IPS-20b (cell line): ENCODE data around the gene SGSM2.

ENCODE experiments used
- H3K27ac ChIP-seq: one replicate; pipeline ENCODE4 v1.5.1; 2013; ENCODE audit warnings: low read length
- H3K27me3 ChIP-seq: 2 replicates; pipeline ENCODE4 v1.6.1; 2013; ENCODE audit warnings: mild to moderate bottlenecking, low read length, inconsistent platforms; ENCODE audit not compliant: insufficient read depth
- H3K36me3 ChIP-seq: 2 replicates; pipeline ENCODE4 v1.6.1; 2013; ENCODE audit warnings: low read depth, mild to moderate bottlenecking, inconsistent platforms, low read length, moderate library complexity; ENCODE audit not compliant: insufficient read depth
- H3K4me1 ChIP-seq: 2 replicates; pipeline ENCODE4 v1.6.1; 2013; ENCODE audit warnings: mild to moderate bottlenecking, control low read depth, inconsistent platforms, low read length, moderate library complexity; ENCODE audit not compliant: insufficient read depth
- H3K4me3 ChIP-seq: 2 replicates; pipeline ENCODE4 v1.5.1; 2013; ENCODE audit warnings: mild to moderate bottlenecking, low read length, inconsistent platforms
- H3K9ac ChIP-seq: 2 replicates; pipeline ENCODE4 v1.6.1; 2013; ENCODE audit warnings: low read depth, mild to moderate bottlenecking, inconsistent platforms, low read length, moderate library complexity
- H3K9me3 ChIP-seq: 2 replicates; pipeline ENCODE4 v1.6.1; 2013; ENCODE audit warnings: mild to moderate bottlenecking, low read depth, low read length, inconsistent platforms; ENCODE audit not compliant: insufficient read depth

The SGSM2 gene, protein sequence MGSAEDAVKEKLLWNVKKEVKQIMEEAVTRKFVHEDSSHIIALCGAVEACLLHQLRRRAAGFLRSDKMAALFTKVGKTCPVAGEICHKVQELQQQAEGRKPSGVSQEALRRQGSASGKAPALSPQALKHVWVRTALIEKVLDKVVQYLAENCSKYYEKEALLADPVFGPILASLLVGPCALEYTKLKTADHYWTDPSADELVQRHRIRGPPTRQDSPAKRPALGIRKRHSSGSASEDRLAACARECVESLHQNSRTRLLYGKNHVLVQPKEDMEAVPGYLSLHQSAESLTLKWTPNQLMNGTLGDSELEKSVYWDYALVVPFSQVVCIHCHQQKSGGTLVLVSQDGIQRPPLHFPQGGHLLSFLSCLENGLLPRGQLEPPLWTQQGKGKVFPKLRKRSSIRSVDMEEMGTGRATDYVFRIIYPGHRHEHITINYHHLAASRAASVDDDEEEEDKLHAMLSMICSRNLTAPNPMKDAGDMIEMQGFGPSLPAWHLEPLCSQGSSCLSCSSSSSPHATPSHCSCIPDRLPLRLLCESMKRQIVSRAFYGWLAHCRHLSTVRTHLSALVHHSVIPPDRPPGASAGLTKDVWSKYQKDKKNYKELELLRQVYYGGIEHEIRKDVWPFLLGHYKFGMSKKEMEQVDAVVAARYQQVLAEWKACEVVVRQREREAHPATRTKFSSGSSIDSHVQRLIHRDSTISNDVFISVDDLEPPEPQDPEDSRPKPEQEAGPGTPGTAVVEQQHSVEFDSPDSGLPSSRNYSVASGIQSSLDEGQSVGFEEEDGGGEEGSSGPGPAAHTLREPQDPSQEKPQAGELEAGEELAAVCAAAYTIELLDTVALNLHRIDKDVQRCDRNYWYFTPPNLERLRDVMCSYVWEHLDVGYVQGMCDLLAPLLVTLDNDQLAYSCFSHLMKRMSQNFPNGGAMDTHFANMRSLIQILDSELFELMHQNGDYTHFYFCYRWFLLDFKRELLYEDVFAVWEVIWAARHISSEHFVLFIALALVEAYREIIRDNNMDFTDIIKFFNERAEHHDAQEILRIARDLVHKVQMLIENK

DNA sequence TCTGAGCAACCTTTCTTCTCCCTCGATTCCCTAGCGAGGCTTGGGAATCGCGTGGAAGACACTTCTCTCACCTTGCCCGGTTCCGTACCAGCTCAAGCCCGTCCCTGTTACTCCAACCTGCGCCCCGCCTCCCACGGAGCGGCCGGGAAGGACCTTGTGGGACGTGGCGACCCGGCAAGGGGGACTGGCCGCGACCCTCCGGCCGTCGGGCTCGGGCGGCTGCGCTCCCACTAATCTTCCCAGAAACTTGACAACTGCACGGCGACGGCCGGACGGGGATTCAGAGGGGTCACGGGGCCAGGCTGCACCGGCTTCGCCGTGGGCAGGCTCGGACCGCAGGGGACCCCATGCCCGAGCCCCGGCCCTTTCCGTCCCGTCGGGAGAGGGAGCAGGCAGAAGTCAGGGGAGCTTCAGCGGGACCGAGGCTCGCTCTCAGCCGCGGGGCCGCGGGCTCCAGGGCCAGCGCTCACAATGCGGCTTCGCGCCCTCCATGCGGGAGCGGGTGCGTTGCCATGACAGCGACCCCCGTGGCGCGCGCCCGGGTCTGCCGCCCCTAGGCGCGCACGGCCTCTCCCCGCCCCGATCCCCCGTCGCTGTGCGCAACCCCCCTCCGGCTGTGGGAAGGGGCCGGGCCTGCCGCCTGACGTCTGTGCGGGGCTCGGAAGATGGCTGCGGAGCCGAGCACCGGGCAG is at the start of gene SGSM2:
TSS of gene SGSM2 (plus strand) at position 650 of the 692 bp plus-strand sequence. CDS start 188 bp downstream, outside the sequence.
- H3K27me3 ChIP-seq, result no peaks in the 10 kb centered on the region
- no peaks in the 10 kb centered on the region for H3K9me3 ChIP-seq
- H3K27ac ChIP-seq, result peak within 1 kb of the TSS; percentile 63
- H3K9ac ChIP-seq, result peak within 1 kb of the TSS; percentile 97; the same call in 1 of the 2 replicates
- H3K4me3 ChIP-seq, result peak within 1 kb of the TSS; percentile 95
- peaks cover 45% of the 10 kb centered on the region for H3K36me3 ChIP-seq
- H3K4me1 ChIP-seq, result peaks cover 22% of the 10 kb centered on the region

- H3K9me3 ChIP-seq, result no peaks in the 10 kb centered on the region
- no peaks in the 10 kb centered on the region for H3K27me3 ChIP-seq
- H3K36me3 ChIP-seq, result peaks cover 72% of the 10 kb centered on the region
- H3K9ac ChIP-seq, result no peak overlapping the region
- no peaks in the 10 kb centered on the region for H3K4me1 ChIP-seq
- H3K4me3 ChIP-seq, result no peak overlapping the region
- no peak overlapping the region for H3K27ac ChIP-seq
These were observed 47.3 kb upstream of the SGSM2 start for GRCh38 chr17:2289878-2290478.

- Histone ChIP-seq H3K4me1 (no peaks in the 10 kb centered on the region), H3K9ac (no peak overlapping the region), H3K4me3 (no peak overlapping the region), H3K27ac (no peak overlapping the region), H3K36me3 (peaks cover 78% of the 10 kb centered on the region), H3K9me3 (no peaks in the 10 kb centered on the region), H3K27me3 (no peaks in the 10 kb centered on the region)
These were observed 45.2 kb upstream of the SGSM2 start for GRCh38 chr17:2292100-2292499.

- H3K36me3 ChIP-seq, result peaks cover 91% of the 10 kb centered on the region
- H3K27me3 ChIP-seq, result no peaks in the 10 kb centered on the region
These were observed 41.7 kb upstream of the SGSM2 start for GRCh38 chr17:2295575-2295974.

DNA sequence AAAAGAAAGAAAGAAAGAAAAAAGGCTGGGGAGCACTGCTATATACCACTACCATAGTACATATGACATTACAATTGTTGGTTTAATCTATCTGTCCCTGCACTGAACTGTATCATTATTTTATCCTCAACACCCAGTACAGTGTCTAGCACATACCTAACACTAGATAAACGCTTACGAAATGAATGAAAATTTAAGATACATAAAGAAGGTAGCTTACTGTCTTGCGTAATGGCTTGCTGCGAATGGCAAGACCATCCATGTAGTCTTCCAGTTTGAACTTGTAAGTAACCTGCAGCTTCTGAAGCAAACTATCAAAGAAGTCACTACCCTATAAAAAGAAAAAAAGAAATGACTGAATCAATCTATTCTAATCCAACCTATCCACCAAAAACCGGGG is 40.3 kb upstream of the SGSM2 start:
- no peak overlapping the region for H3K27ac ChIP-seq
- no peak overlapping the region for H3K9ac ChIP-seq
- no peaks in the 10 kb centered on the region for H3K9me3 ChIP-seq
- peaks cover 81% of the 10 kb centered on the region for H3K36me3 ChIP-seq
- no peaks in the 10 kb centered on the region for H3K4me1 ChIP-seq
- H3K4me3 ChIP-seq, result no peak overlapping the region
- no peaks in the 10 kb centered on the region for H3K27me3 ChIP-seq

More at GRCh38 chr17:2295575-2295974, 41.7 kb upstream of the SGSM2 start:
- Histone ChIP-seq H3K9ac (no peak overlapping the region), H3K4me3 (no peak overlapping the region), H3K9me3 (no peaks in the 10 kb centered on the region), H3K4me1 (no peaks in the 10 kb centered on the region), H3K27ac (no peak overlapping the region)

DNA sequence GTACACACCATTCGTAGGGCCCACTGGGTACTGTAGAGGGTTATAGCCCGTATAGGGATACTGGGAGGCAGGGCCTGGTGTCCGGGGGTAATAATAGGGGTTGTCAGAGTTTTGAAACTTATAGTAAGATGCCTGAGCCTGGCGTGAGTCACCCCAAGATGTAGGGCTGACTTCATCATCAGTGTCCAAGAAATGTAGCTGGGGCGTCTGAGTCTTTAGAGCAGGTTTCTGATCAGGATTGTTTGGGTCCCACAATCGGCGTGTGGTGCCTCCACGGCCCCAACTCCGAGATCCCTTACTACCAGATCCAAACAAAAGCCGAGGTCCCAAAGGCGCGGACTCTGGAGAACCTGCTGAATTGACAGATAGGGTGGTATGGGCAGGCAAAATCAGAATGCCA is 38.2 kb upstream of the SGSM2 start:
- Histone ChIP-seq H3K27me3 (no peaks in the 10 kb centered on the region), H3K27ac (no peak overlapping the region), H3K9me3 (no peaks in the 10 kb centered on the region), H3K9ac (no peak overlapping the region), H3K4me1 (no peaks in the 10 kb centered on the region; the same call in 1 of the 2 replicates), H3K4me3 (no peak overlapping the region), H3K36me3 (peaks cover 64% of the 10 kb centered on the region)

- no peaks in the 10 kb centered on the region for H3K9me3 ChIP-seq
- no peaks in the 10 kb centered on the region for H3K27me3 ChIP-seq
- H3K4me1 ChIP-seq, result no peaks in the 10 kb centered on the region; the same call in 1 of the 2 replicates
- H3K27ac ChIP-seq, result no peak overlapping the region
- H3K9ac ChIP-seq, result no peak overlapping the region
- no peak overlapping the region for H3K4me3 ChIP-seq
- peaks cover 57% of the 10 kb centered on the region for H3K36me3 ChIP-seq
These were observed 37.5 kb upstream of the SGSM2 start for GRCh38 chr17:2299756-2300155.

DNA sequence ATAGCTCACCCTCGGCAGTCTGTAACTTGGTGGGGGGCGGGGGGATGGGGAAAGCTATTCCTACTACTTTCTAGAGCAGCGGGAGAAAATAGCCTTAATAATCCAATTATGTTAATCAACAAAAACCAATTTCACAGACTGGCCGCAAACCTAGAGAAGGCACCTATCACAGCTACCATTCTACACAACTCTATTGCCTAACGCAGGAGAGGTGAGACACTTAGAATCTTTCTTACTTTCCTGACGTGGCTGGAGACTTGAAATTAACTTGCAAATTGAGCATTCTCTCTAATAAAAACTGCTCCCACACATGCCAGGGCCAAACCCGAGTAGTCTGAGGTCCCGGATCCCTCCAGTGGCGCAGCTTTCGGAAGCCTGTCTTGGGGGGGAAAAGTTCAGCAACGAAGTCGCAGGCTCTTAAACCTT is 34.5 kb upstream of the SGSM2 start:
- H3K4me1 ChIP-seq, result no peaks in the 10 kb centered on the region; the same call in 1 of the 2 replicates
- H3K9me3 ChIP-seq, result no peaks in the 10 kb centered on the region
- H3K4me3 ChIP-seq, result peak overlapping the region; percentile 89
- peaks cover 27% of the 10 kb centered on the region for H3K36me3 ChIP-seq
- no peak overlapping the region for H3K27ac ChIP-seq
- H3K9ac ChIP-seq, result peak overlapping the region; percentile 84
- H3K27me3 ChIP-seq, result no peaks in the 10 kb centered on the region

DNA sequence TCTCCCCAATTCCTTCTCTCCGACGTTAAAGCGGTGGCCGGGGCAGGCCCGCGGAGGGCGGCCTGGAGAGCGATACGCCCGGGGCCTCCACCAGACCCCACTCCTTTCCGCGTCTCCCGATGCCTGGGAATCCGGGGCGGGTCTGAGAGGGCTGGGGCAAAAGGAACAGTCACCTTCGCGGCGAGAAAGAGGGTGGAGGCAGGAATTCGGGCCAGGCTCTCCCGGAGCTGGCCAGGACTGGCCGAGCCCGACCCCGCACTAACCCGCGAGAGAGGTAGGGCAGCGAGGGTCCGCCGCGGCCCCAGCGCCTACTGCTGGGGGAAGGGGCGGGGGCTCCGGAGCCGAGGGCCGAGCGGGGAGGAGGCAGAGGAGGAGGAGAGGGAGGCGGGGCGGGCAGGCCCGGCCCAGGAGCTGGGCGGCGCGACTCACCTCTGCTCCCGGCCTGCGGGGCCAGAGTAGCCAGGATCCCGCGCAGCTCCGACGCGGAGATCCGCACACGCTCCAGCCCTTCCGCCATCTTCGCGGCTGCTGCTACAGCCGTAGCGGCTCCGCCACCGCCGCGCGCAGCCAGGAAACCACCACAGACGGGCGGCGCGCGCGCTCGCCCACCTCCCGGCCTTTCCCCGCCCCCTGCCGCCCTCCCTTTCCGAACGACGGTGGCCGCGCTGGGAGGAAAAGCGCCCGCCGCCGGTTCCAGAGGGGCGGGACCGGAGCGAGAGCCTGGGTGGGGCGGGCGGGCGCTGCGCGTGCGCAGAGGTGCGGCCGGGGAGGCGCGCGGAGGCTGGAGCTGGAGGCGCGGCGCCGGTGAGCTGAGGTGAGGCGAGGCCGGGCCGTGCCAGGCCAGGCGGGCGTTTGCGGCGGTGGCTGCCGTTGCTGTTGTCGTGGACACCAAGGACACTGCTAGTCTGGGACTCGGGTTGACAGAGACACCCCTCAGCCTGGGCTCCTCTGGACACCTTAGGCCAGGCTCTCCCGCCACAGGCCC is 33.8 kb upstream of the SGSM2 start, which contains the start of the genes SMG6 and SRR:
TSS of gene SMG6 (minus strand) at position 582 of the 985 bp plus-strand sequence. CDS start at position 517, 65 bp downstream.
TSS of gene SRR (plus strand) at position 747 of the 985 bp plus-strand sequence. CDS start 11,611 bp downstream, outside the sequence.
- Histone ChIP-seq H3K4me3 (peak within 1 kb of the TSS; percentile 89), H3K4me1 (no peaks in the 10 kb centered on the region; the same call in 1 of the 2 replicates), H3K36me3 (peaks cover 23% of the 10 kb centered on the region), H3K9me3 (no peaks in the 10 kb centered on the region), H3K27me3 (no peaks in the 10 kb centered on the region), H3K27ac (no peak within 1 kb of the TSS), H3K9ac (peak within 1 kb of the TSS; percentile 84)

GRCh38 chr17:2304931-2305330 is 32.4 kb upstream of the SGSM2 start:
- peaks cover 9% of the 10 kb centered on the region; the same call in 1 of the 2 replicates for H3K36me3 ChIP-seq
- H3K9me3 ChIP-seq, result no peaks in the 10 kb centered on the region
- H3K27me3 ChIP-seq, result no peaks in the 10 kb centered on the region
- no peaks in the 10 kb centered on the region; the same call in 1 of the 2 replicates for H3K4me1 ChIP-seq
- no peak overlapping the region for H3K27ac ChIP-seq
- H3K9ac ChIP-seq, result no peak overlapping the region
- H3K4me3 ChIP-seq, result no peak overlapping the region
